Effector CD4-positive, alpha-beta T cell (primary cell): ENCODE measurements around the gene TRMT2A.

Experiments
- DNase-seq: peaks from one replicate; pipeline ENCODE4 v3.0.0-alpha.2; 2020

TRMT2A gene

DNA sequence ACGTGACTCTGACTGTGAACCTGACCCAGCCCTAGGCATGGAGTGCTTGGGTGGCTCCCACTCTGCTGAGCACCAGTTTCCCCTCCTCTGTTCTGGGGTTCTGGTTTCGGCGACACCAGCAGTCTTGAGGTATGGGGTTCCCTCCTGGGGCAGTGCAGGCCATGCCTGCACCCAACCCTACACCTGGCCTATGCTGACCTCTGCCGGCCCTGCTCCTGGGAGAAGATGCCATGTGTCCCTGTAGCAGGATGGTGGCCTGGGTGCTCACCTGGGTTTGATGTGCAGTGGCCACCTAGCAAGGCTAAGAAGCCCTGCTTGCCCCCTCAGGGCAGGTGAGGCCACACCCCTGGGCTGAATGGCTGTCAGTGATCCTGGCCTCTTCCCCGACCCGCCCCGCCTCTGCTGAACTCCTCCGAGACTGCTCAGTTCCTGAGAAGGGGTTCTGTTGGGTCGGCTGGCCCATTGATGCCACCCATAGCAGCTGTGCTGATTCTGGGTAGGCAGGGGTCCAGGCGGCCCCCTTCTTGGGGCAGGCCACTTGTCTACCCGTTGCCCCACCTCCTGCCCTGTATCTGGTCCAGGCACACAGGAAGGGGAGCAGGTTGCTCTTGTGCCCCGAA, 17.0 kb upstream of the TRMT2A start:
- DNase-seq = no peak

DNA sequence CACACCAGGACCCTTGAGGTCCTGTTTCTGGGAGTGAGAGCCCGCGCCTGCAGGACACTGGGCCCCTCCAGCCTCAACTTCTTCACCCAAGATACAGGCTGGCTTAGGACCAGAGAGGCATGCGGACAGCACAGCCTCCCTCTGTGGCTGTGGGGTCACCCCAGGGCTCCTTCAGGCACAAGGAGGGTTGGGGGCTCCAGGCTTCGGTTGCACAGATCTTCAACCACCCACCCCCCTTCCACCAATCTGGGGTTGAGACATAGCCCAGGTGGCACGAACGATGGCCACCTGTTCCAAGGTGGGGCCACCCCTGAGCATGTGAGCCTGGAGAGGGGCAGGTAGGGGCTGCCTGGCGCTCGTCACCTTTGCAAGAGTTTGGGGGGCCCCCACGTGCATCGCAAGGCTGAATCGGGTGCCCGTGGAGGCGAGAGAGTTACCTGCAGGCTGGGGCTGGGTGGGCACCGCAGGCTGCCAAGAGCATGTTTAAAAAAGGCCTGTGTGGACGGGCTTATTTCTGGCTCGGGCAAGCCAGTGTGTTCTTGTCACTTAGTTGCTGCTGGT, 15.7 kb upstream of the TRMT2A start:
- no peak for DNase-seq

- DNase-seq = no peak
Observed at GRCh38 chr22:20131859-20132685, 15.0 kb upstream of the TRMT2A start.

DNA sequence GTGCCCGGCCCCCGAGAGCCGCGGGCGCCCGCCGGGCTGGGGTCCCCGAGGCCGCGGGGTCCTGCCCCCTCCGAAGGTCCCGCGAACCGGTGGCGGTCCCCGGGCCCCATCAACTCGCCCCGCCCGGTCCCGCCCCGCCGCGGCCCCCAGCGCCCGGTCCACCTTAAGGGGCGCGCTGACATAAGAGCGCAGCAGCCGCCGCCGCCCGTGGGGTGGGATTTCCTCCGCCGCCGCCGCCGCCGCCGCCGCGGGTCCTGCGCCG, 14.5 kb upstream of the TRMT2A start, which contains the start of gene ZDHHC8:
ZDHHC8 (plus strand) TSS at position 208 of the 262 bp plus-strand sequence. CDS start 144 bp downstream, outside the sequence.
- DNase-seq = peak; percentile 27

DNA sequence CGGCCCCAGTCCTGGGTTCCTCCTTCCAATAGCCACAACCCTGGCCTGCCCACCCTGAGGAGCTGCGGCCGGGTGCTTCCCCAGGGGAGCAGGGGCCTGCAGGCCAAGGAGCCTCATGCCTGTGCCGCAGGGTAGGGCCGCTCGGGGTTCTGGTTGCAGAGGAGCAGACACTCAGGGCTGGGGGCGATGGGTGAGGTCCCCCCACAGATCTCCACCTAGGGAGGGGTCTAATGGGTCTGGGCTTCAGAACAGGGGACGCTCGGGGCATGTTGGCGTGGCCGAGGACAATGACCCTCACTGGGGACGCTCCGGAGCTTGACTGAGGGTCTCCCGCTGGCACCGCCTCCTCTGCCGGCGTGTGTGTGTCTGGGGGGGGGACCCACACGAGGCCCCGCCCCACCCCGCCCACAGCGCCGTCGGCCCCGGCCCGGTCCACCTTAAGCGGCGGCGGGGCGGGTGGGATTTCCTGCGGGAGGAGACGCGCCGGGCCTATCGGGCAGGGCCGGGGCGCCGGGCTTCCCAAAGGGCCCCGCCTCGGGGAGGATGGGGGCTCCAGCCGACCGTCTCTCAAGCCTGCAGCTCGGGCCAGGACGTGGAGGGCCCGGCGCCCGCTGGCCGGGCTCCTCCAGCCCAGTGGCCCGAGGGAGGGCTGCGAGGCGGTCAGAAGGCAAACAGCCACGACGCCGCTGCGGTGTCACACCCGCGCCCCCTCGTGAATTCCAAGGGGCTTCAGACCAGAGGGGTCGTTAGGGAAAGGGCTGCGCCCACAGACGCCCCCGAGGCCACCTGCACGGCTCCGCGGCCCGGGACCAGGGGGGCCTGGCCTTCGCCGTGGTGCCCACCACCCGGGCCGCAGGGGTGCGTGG, 13.9 kb upstream of the TRMT2A start:
- DNase-seq = peak; percentile 78

GRCh38 chr22:20130319-20130718, 13.3 kb upstream of the TRMT2A start:
- no peak for DNase-seq

- no peak for DNase-seq
Observed at GRCh38 chr22:20129747-20130014, 12.7 kb upstream of the TRMT2A start.

GRCh38 chr22:20128902-20129746, 12.1 kb upstream of the TRMT2A start:
- DNase-seq = peak; percentile 45

DNA sequence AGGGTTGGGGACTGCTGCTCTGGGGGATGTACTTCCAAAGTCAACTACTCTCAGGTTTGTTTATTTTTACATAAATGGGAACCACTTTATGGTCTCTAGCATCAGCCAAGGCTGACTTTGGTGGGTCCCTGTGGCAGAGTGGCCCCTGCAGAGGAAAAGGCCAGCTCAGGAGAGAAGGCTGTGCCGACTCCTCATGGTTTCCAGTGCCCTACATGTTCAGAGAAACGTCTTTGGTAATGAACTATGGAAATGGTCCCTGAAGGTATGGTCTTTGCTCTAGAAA, 11.5 kb upstream of the TRMT2A start:
- no peak for DNase-seq

DNA sequence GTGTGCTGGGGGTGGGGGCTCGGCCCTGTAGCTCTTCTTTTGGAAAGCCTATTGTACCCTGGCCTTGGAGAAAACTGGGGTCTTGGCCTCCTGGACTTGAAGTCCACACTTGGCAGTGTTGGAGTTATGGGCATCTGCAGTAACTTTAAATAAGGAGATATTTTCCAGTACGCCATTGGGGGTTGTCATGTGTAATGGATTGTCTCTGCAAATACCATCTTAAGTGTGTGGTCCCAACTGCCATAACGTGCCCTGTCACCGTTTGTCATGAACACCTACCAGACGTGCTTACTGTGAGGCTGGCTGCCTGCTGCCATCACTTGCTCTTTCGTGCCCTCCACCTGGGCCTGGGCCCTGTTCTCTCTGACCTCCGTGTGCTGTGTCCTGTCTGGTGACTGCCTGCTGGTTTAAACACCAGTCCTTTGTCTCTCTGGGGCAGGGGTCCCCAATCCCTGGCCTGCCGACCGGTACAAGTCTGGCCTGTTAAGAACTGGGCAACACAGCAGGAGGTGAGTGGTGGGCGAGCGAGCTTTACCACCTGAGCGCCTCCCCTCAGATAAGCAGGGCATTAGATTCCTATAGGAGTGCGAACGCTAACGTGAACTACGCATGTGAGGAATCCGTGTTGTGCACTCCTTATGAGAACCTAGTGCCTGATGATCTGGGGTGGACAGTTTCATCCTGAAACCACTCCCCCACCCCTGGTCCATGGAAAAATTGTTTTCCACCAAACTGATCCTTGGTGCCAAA, 11.0 kb upstream of the TRMT2A start:
- no peak for DNase-seq

- no peak for DNase-seq
Observed at GRCh38 chr22:20127318-20127868, 10.4 kb upstream of the TRMT2A start.

DNA sequence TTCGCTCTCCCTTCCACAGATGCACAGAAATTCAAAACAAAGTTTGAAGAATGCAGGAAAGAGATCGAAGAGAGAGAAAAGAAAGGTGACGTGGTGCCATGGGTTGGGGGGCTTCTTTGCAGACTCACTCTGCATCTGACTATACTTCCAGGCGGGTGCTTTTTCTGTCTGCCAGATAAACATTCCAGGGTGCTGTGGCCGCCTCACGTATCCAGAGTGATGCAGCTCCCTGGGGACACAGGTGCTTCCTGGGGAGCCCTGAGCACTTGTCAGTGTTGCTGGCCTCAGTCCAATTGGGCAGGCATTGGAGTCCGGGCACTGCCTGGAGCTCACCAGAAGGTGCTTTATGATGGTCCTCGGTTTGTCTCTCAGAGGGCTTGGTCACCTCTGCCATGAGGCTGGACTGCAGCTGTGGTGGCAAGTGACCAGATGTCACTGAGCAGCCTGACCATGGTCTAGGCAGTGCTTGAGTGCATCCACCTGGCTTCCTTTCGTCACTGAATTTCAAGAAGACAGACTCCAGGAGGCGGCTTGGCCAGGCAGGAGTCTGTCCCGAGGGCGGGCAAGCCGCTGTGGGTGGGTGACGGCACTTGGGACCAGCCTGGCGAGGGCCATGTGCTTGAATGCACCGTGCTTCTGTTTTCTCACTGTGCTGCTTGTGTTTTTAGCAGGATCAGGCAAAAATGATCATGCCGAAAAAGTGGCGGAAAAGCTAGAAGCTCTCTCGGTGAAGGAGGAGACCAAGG, 9.4 kb upstream of the TRMT2A start:
- DNase-seq = no peak

GRCh38 chr22:20125201-20126174, 8.5 kb upstream of the TRMT2A start:
- no peak for DNase-seq

- DNase-seq = no peak
Observed at GRCh38 chr22:20124083-20124787, 7.2 kb upstream of the TRMT2A start.

- no peak for DNase-seq
Observed at GRCh38 chr22:20123366-20124082, 6.5 kb upstream of the TRMT2A start.

GRCh38 chr22:20121856-20122415, 4.9 kb upstream of the TRMT2A start:
- no peak for DNase-seq

DNA sequence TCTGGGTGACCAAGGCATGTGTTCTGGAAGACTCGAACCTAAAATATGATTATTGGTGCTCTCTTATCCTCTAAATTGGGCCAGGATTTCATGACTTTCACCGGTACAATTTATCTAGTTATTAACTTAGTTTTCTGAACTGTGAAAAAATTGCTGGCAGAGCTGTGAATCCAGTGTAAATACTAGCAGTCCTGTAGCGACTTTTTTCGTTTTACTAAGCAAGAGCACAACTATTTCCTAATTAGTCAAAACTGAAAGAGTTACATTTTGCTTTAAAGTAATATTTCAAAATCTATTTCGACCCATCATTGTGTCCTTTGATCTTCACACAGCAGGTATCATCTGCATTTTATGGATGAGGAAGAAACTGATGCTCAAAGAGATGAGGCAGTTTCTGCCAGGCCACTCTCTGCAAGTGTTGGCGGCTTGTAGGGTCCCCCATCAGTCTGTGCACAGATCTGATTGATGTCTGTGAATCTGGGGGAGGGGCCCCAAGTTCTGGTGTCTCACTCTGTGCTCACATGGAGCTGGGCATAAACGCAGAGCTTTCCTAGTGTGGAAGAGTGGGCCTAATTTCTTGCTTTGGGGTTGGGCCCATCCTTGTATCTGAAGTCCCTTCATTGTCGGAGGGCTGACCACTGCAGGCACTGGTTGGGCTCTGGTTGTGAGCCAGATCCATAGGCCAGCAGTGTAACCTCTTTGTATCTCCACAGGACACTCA, 1.4 kb upstream of the TRMT2A start:
- DNase-seq = no peak
